GM12878 (cell line): Measurements from ENCODE around the gene LDB2. TPM values are rescaled to one million over a fixed set of nuclear protein-coding genes. Genes with fewer than 3 reads are reported as not detected.

ENCODE experiments used
- ATAC-seq: fragments of 200-7000 bp; cut with Tn5 transposase; 3 replicates; pipeline ENCODE4 v1.9.1; 2020; ENCODE audit warnings: mild to moderate bottlenecking, moderate library complexity
- BruUV-seq: library from RNA; stranded (reverse); fragments of 400-500 nt; replicated peaks from 2 replicates; lab custom pipeline; 2021; lab: Mats Ljungman, UMichigan
- CTCF ChIA-PET: fragments of 300-600 bp; sonication (Branson Sonifier 250); formaldehyde crosslinking; extraction: SDS; loops from one replicate; lab custom pipeline; 2021; ENCODE audit warnings: inconsistent platforms; lab: Yijun Ruan, JAX
- POLR2A ChIA-PET: fragments of 350-600 bp; formaldehyde crosslinking; extraction: SDS; loops from one replicate; lab custom pipeline; 2021; ENCODE audit warnings: inconsistent platforms; lab: Charles Lee
- RAD21 ChIA-PET: fragments of 300-600 bp; sonication (Branson Sonifier 250); formaldehyde crosslinking; loops from one replicate; lab custom pipeline; 2023; ENCODE audit warnings: antibody characterized with exemption; ENCODE audit not compliant: unreplicated experiment; lab: Charles Lee
- SMC1A ChIA-PET: fragments of 300-600 bp; sonication (Branson Sonifier 250); formaldehyde crosslinking; loops from one replicate; lab custom pipeline; 2023; ENCODE audit not compliant: unreplicated experiment, uncharacterized antibody; lab: Charles Lee
- DNase-seq: peaks from one replicate; pipeline ENCODE4 v3.0.0-alpha.2; 2011; ENCODE audit warnings: low read depth, low spot score
- FAIRE-seq: peaks from 3 replicates; lab custom pipeline; 2011; peaks lifted over from hg19 to GRCh38; lab: Jason Lieb, UNC
- H2AFZ ChIP-seq: 2 replicates; pipeline ENCODE4 v1.6.0; 2011; ENCODE audit warnings: low read depth, low read length, control low read depth; ENCODE audit not compliant: control insufficient read depth
- H3K27ac ChIP-seq: 2 replicates; pipeline ENCODE4 v1.5.1; 2011; ENCODE audit warnings: control low read depth; ENCODE audit not compliant: control insufficient read depth, insufficient read depth
- H3K27me3 ChIP-seq, 2 experiments: replicated peaks in 1 of 2; 2 replicates each; pipeline versions ENCODE4 v1.6.0 to v1.6.1; 2011; ENCODE audit warnings: low read length in 1 of 2; ENCODE audit not compliant: control insufficient read depth in 2 of 2, insufficient read depth in 2 of 2
- H3K36me3 ChIP-seq, 2 experiments: 2 replicates each; pipeline ENCODE4 v1.5.1; 2011; ENCODE audit warnings: low read length in 1 of 2; ENCODE audit not compliant: control insufficient read depth in 2 of 2, insufficient read depth in 2 of 2
- H3K4me1 ChIP-seq: 2 replicates; pipeline ENCODE4 v1.6.1; 2011; ENCODE audit warnings: mild to moderate bottlenecking, low read length, moderate library complexity, mixed read lengths; ENCODE audit not compliant: control insufficient read depth, insufficient read depth
- H3K4me2 ChIP-seq: 2 replicates; pipeline ENCODE4 v1.6.0; 2011; ENCODE audit warnings: control low read depth; ENCODE audit not compliant: control insufficient read depth, insufficient read depth
- H3K4me3 ChIP-seq: fragments of 200-600 bp; sonication (generic); 2 replicates; pipeline ENCODE4 v1.5.1; 2016
- H3K79me2 ChIP-seq: 2 replicates; pipeline ENCODE4 v1.6.0; 2011; ENCODE audit warnings: low read length; ENCODE audit not compliant: control insufficient read depth, insufficient read depth
- H3K9ac ChIP-seq: 2 replicates; pipeline ENCODE4 v1.8.0; 2011; ENCODE audit warnings: low read length, control low read depth, mixed read lengths; ENCODE audit not compliant: control insufficient read depth, insufficient read depth
- H3K9me3 ChIP-seq: replicated peaks from 3 replicates; pipeline ENCODE4 v1.5.1; 2011; ENCODE audit warnings: mild to moderate bottlenecking, low read length; ENCODE audit not compliant: control insufficient read depth, insufficient read depth
- H4K20me1 ChIP-seq: 2 replicates; pipeline ENCODE4 v1.6.0; 2011; ENCODE audit not compliant: control insufficient read depth, insufficient read depth
- PAX8 ChIP-seq: fragments of 450-650 bp; IDR thresholded peaks from 2 replicates; pipeline ENCODE4 v1.6.1; 2017; ENCODE audit warnings: mild to moderate bottlenecking, moderate library complexity
- RAD21 ChIP-seq: IDR thresholded peaks from 2 replicates; pipeline ENCODE4 v1.6.1; 2011; ENCODE audit warnings: mild to moderate bottlenecking, low read depth, low read length, moderate library complexity; ENCODE audit not compliant: insufficient read depth
- SIN3A ChIP-seq: IDR thresholded peaks from 2 replicates; pipeline ENCODE4 v1.6.1; 2012; ENCODE audit warnings: low read depth, low read length, improper control_type of control experiment
- WGBS: methylation state at CpG from one replicate; pipeline ENCODE4 v1.1.6; 2016; ENCODE audit warnings: low lambda C conversion rate; ENCODE audit not compliant: insufficient replicate concordance, insufficient coverage; ENCODE audit errors: missing lambda C conversion rate; 5-methylcytosine and 5-hydroxymethylcytosine counted together
- in situ Hi-C: fragments of 300-500 bp; cut with MboI; formaldehyde crosslinking; loops from 9 replicates; pipeline ENCODE4 v1.14.3; 2018; ENCODE audit warnings: mixed read lengths
- intact Hi-C: fragments of 100-400 bp; cut with micrococcal nuclease; formaldehyde crosslinking; loops from one replicate; pipeline ENCODE4 v1.14.2; 2022; ENCODE audit not compliant: unreplicated experiment
- polyA plus RNA-seq, 11 experiments: library from polyadenylated mRNA; depleted of rRNA in 4 of 11; unstranded in 6 of 11; stranded (reverse) in 5 of 11; fragments of >200 nt; fragmentation: Nextera tagmentation in 4 of 11; fragmentation: Illumina TruSeq in 1 of 11; extraction: Ambion mirVana in 4 of 11; extraction: Trizol in 1 of 11; gene quantifications; 1 replicate in 1 of 11; 2 replicates in 10 of 11; pipeline versions ENCODE4 v1.2.1 to v1.2.3, GENCODE V29; 2011 to 2016; ENCODE audit warnings: inconsistent platforms in 2 of 11, missing spikeins in 2 of 11, low read depth in 1 of 11
- total RNA-seq, 4 experiments: library from RNA; depleted of rRNA in 3 of 4; stranded (reverse); fragments of >200 nt in 3 of 4; fragmentation: Illumina TruSeq in 1 of 4; extraction: Trizol in 1 of 4; gene quantifications; 2 replicates each; pipeline versions ENCODE4 v1.2.1 to v1.2.3, GENCODE V29; 2013 to 2021
- TF ChIP-seq, protein P1 (sequence below), 3 experiments: IDR thresholded peaks in 2 of 3; conservative IDR thresholded peaks in 1 of 3; 2 replicates each; pipeline ENCODE4 v1.5.1; 2011; ENCODE audit warnings: low read depth in 3 of 3, low read length in 3 of 3, mild to moderate bottlenecking in 3 of 3, control low read depth in 2 of 3, moderate library complexity in 2 of 3, inconsistent platforms in 1 of 3, mixed read lengths in 1 of 3; ENCODE audit not compliant: control insufficient read depth in 2 of 3, insufficient read depth in 1 of 3; ENCODE audit errors: extremely low read depth in 1 of 3
- TF ChIP-seq, protein P2 (sequence below): fragments of 450-650 bp; conservative IDR thresholded peaks from 2 replicates; pipeline ENCODE4 v1.6.1; 2017; ENCODE audit warnings: mild to moderate bottlenecking, moderate library complexity
- TF ChIP-seq, protein P3 (sequence below): IDR thresholded peaks from 2 replicates; pipeline ENCODE4 v1.6.1; 2011; ENCODE audit warnings: borderline replicate concordance, low read depth, mild to moderate bottlenecking, moderate library complexity, low read length; ENCODE audit not compliant: insufficient read depth, poor library complexity, severe bottlenecking
- TF ChIP-seq, protein P4 (sequence below): fragments of 450-650 bp; formaldehyde crosslinking; IDR thresholded peaks from 2 replicates; pipeline ENCODE4 v1.5.0; 2022; ENCODE audit warnings: mild to moderate bottlenecking, missing genetic modification characterization
- TF ChIP-seq, protein P5 (sequence below): fragments of 450-650 bp; IDR thresholded peaks from 2 replicates; pipeline ENCODE4 v1.6.1; 2017; ENCODE audit warnings: mild to moderate bottlenecking, moderate library complexity

LDB2 gene
- total and polyA plus RNA-seq, 10 of the 15 experiments (the other 5 are each of a cell fraction or from before 2014, with no cell fraction given): 0.15 TPM; not detected in 9

DNA sequence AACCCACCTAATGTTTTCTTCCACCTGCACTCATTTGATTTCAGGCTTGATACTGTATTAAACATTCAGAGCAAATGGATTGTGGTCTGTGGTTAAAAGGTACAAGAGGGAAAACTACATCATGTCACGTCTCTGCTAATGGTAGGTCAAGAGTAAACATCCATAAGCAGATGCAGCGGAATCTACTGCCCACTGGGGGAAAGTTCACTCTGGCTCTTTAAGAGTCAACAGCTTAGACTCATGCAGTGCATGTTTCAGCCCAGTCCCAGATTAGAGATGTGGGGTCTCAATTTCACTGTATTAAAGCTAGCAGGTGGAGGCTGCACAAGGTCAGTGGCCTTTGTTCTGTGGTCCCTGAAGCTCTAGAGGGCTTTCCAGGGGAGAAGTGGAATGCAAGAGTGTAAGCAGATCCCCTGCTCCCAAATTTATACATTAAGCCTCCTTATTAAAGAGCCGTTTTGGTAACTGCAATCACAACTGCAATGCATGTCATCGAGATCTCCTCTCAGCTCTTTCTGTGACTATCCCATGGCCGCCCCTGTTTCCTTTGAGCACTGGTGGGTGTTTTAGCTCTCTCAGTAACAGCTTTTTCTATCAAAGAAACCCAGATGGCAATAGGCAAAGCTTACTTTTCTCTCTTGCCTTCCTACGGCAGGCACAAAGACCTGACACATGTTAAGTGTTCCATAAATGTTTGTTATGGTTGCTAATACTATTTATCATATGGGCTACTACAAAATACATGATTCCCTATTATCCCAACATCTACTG lies 53.4 kb downstream of the LDB2 start:
- intact Hi-C loops (no loop called here), in situ Hi-C loops (no loop called here)
- H3K27ac ChIP-seq: no peak overlapping the region
- BruUV-seq: no TSS peak
- no peak overlapping the region for H2AFZ ChIP-seq
- no peak overlapping the region for H3K4me2 ChIP-seq
- no peaks in the 10 kb centered on the region for H3K27me3 ChIP-seq
- ChIA-PET RAD21 (no interaction called here), SMC1A (no interaction called here), POLR2A (interaction anchor here (0.7 kb wide), 1 partner anchor 476 kb away, joined by 7 read pairs; no protein-coding TSS in a partner anchor), CTCF (interaction anchor here (0.6 kb wide), 1 partner anchor 492 kb away, joined by 3 read pairs; no protein-coding TSS in a partner anchor)
- FAIRE-seq: no peak
- H3K9me3 ChIP-seq: no peaks in the 10 kb centered on the region
- no peaks in the 10 kb centered on the region for H3K36me3 ChIP-seq
- no peak overlapping the region for H3K9ac ChIP-seq
- no peak for DNase-seq
- no peaks in the 10 kb centered on the region for H4K20me1 ChIP-seq
- H3K4me3 ChIP-seq: no peak overlapping the region
- H3K79me2 ChIP-seq: no peaks in the 10 kb centered on the region
- ATAC-seq: no peak
- WGBS: 37% methylated on average over 6 of the region's 6 CpGs
- no peaks in the 10 kb centered on the region for H3K4me1 ChIP-seq
- no peak for TF ChIP-seq SIN3A
- TF ChIP-seq, protein P1, sequence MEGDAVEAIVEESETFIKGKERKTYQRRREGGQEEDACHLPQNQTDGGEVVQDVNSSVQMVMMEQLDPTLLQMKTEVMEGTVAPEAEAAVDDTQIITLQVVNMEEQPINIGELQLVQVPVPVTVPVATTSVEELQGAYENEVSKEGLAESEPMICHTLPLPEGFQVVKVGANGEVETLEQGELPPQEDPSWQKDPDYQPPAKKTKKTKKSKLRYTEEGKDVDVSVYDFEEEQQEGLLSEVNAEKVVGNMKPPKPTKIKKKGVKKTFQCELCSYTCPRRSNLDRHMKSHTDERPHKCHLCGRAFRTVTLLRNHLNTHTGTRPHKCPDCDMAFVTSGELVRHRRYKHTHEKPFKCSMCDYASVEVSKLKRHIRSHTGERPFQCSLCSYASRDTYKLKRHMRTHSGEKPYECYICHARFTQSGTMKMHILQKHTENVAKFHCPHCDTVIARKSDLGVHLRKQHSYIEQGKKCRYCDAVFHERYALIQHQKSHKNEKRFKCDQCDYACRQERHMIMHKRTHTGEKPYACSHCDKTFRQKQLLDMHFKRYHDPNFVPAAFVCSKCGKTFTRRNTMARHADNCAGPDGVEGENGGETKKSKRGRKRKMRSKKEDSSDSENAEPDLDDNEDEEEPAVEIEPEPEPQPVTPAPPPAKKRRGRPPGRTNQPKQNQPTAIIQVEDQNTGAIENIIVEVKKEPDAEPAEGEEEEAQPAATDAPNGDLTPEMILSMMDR (IDR thresholded peaks at IDR 0.05 in 2 of 3, conservative IDR thresholded peaks at IDR 0.05 in 1 of 3; ENCODE audit: control insufficient read depth in 2 of 3, extremely low read depth in 1 of 3, insufficient read depth in 1 of 3, low read depth in 3 of 3, low read length in 3 of 3): no peak
- TF ChIP-seq PAX8: no peak
- TF ChIP-seq, protein P2, sequence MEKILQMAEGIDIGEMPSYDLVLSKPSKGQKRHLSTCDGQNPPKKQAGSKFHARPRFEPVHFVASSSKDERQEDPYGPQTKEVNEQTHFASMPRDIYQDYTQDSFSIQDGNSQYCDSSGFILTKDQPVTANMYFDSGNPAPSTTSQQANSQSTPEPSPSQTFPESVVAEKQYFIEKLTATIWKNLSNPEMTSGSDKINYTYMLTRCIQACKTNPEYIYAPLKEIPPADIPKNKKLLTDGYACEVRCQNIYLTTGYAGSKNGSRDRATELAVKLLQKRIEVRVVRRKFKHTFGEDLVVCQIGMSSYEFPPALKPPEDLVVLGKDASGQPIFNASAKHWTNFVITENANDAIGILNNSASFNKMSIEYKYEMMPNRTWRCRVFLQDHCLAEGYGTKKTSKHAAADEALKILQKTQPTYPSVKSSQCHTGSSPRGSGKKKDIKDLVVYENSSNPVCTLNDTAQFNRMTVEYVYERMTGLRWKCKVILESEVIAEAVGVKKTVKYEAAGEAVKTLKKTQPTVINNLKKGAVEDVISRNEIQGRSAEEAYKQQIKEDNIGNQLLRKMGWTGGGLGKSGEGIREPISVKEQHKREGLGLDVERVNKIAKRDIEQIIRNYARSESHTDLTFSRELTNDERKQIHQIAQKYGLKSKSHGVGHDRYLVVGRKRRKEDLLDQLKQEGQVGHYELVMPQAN: no peak
- TF ChIP-seq, protein P3, sequence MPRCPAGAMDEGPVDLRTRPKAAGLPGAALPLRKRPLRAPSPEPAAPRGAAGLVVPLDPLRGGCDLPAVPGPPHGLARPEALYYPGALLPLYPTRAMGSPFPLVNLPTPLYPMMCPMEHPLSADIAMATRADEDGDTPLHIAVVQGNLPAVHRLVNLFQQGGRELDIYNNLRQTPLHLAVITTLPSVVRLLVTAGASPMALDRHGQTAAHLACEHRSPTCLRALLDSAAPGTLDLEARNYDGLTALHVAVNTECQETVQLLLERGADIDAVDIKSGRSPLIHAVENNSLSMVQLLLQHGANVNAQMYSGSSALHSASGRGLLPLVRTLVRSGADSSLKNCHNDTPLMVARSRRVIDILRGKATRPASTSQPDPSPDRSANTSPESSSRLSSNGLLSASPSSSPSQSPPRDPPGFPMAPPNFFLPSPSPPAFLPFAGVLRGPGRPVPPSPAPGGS: no peak
- TF ChIP-seq, protein P4, sequence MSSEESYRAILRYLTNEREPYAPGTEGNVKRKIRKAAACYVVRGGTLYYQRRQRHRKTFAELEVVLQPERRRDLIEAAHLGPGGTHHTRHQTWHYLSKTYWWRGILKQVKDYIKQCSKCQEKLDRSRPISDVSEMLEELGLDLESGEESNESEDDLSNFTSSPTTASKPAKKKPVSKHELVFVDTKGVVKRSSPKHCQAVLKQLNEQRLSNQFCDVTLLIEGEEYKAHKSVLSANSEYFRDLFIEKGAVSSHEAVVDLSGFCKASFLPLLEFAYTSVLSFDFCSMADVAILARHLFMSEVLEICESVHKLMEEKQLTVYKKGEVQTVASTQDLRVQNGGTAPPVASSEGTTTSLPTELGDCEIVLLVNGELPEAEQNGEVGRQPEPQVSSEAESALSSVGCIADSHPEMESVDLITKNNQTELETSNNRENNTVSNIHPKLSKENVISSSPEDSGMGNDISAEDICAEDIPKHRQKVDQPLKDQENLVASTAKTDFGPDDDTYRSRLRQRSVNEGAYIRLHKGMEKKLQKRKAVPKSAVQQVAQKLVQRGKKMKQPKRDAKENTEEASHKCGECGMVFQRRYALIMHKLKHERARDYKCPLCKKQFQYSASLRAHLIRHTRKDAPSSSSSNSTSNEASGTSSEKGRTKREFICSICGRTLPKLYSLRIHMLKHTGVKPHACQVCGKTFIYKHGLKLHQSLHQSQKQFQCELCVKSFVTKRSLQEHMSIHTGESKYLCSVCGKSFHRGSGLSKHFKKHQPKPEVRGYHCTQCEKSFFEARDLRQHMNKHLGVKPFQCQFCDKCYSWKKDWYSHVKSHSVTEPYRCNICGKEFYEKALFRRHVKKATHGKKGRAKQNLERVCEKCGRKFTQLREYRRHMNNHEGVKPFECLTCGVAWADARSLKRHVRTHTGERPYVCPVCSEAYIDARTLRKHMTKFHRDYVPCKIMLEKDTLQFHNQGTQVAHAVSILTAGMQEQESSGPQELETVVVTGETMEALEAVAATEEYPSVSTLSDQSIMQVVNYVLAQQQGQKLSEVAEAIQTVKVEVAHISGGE (CRISPR knock-in tag): no peak
- no peak for TF ChIP-seq RAD21
- TF ChIP-seq, protein P5, sequence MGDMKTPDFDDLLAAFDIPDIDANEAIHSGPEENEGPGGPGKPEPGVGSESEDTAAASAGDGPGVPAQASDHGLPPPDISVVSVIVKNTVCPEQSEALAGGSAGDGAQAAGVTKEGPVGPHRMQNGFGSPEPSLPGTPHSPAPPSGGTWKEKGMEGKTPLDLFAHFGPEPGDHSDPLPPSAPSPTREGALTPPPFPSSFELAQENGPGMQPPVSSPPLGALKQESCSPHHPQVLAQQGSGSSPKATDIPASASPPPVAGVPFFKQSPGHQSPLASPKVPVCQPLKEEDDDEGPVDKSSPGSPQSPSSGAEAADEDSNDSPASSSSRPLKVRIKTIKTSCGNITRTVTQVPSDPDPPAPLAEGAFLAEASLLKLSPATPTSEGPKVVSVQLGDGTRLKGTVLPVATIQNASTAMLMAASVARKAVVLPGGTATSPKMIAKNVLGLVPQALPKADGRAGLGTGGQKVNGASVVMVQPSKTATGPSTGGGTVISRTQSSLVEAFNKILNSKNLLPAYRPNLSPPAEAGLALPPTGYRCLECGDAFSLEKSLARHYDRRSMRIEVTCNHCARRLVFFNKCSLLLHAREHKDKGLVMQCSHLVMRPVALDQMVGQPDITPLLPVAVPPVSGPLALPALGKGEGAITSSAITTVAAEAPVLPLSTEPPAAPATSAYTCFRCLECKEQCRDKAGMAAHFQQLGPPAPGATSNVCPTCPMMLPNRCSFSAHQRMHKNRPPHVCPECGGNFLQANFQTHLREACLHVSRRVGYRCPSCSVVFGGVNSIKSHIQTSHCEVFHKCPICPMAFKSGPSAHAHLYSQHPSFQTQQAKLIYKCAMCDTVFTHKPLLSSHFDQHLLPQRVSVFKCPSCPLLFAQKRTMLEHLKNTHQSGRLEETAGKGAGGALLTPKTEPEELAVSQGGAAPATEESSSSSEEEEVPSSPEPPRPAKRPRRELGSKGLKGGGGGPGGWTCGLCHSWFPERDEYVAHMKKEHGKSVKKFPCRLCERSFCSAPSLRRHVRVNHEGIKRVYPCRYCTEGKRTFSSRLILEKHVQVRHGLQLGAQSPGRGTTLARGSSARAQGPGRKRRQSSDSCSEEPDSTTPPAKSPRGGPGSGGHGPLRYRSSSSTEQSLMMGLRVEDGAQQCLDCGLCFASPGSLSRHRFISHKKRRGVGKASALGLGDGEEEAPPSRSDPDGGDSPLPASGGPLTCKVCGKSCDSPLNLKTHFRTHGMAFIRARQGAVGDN: no peak
